H1 (cell line): ENCODE results near the gene PRSS50. TPM values are rescaled to one million over a fixed set of nuclear protein-coding genes. Genes with fewer than 3 reads are reported as not detected.
A peak's percentile ranks its signal among the peaks of the same experiment; 100 is the strongest.

ENCODE experiments used
- CTCF ChIA-PET: fragments of 300-600 bp; sonication (Branson Sonifier 250); formaldehyde crosslinking; loops from one replicate; lab custom pipeline; 2021; ENCODE audit not compliant: partially characterized antibody; lab: Charles Lee
- POLR2A ChIA-PET: fragments of 300-600 bp; sonication (Branson Sonifier 250); formaldehyde crosslinking; loops from one replicate; lab custom pipeline; 2021; ENCODE audit warnings: inconsistent platforms; ENCODE audit not compliant: partially characterized antibody; lab: Charles Lee
- DNase-seq, 2 experiments: peaks; one replicate each; pipeline versions ENCODE4 v3.0.0 to v3.0.0-alpha.2; 2010 to 2022; ENCODE audit warnings: low spot score in 2 of 2, low read depth in 1 of 2, mixed read lengths in 1 of 2
- FAIRE-seq: peaks from 2 replicates; lab custom pipeline; 2011; peaks lifted over from hg19 to GRCh38; lab: Jason Lieb, UNC
- H2AFZ ChIP-seq: 2 replicates; pipeline ENCODE4 v1.8.1; 2012; ENCODE audit warnings: low read length, inconsistent platforms
- H2AK5ac ChIP-seq: 2 replicates; pipeline ENCODE4 v1.6.1; 2013; ENCODE audit warnings: low read depth, low read length
- H2BK120ac ChIP-seq: replicated peaks from 2 replicates; pipeline ENCODE3; 2013; ENCODE audit warnings: low read depth, low read length, inconsistent platforms
- H2BK12ac ChIP-seq: 2 replicates; pipeline ENCODE4 v1.6.1; 2013; ENCODE audit warnings: low read depth, low read length
- H2BK15ac ChIP-seq: 2 replicates; pipeline ENCODE4 v1.6.1; 2013; ENCODE audit warnings: low read length
- H2BK20ac ChIP-seq: 2 replicates; pipeline ENCODE4 v1.6.1; 2013; ENCODE audit warnings: low read length
- H2BK5ac ChIP-seq: 2 replicates; pipeline ENCODE4 v1.6.1; 2013; ENCODE audit warnings: low read depth, low read length
- H3K14ac ChIP-seq: 2 replicates; pipeline ENCODE4 v1.6.1; 2013; ENCODE audit warnings: inconsistent platforms; ENCODE audit not compliant: insufficient read length
- H3K18ac ChIP-seq: 2 replicates; pipeline ENCODE4 v1.6.1; 2013; ENCODE audit warnings: low read length; ENCODE audit errors: extremely low read depth
- H3K23ac ChIP-seq: 2 replicates; pipeline ENCODE4 v1.6.1; 2013; ENCODE audit warnings: inconsistent platforms; ENCODE audit not compliant: insufficient read length
- H3K23me2 ChIP-seq: 2 replicates; pipeline ENCODE4 v1.6.1; 2013; ENCODE audit warnings: low read depth, low read length
- H3K27ac ChIP-seq: 2 replicates; pipeline ENCODE4 v1.6.1; 2011; ENCODE audit warnings: low read depth, low read length, inconsistent platforms
- H3K27me3 ChIP-seq, 4 experiments: replicated peaks in 1 of 4; 1 replicate in 1 of 4; 2 replicates in 3 of 4; pipeline versions ENCODE4 v1.6.1 to v1.8.1; 2011 to 2013; ENCODE audit warnings: low read length in 3 of 4, mild to moderate bottlenecking in 3 of 4, inconsistent platforms in 2 of 4, mixed read lengths in 2 of 4, moderate library complexity in 1 of 4; ENCODE audit not compliant: control insufficient read depth in 3 of 4, insufficient read depth in 3 of 4; ENCODE audit errors: extremely low read depth in 1 of 4
- H3K36me3 ChIP-seq, 4 experiments: 2 replicates each; pipeline versions ENCODE4 v1.6.1 to v1.8.1; 2011 to 2013; ENCODE audit warnings: mild to moderate bottlenecking in 4 of 4, low read length in 3 of 4, moderate library complexity in 2 of 4, control low read depth in 1 of 4, inconsistent platforms in 1 of 4; ENCODE audit not compliant: insufficient read depth in 4 of 4, control insufficient read depth in 2 of 4
- H3K4ac ChIP-seq: replicated peaks from 2 replicates; pipeline ENCODE3; 2013; ENCODE audit warnings: low read length, low read depth, mixed read lengths, inconsistent platforms; ENCODE audit not compliant: insufficient read length
- H3K4me1 ChIP-seq, 4 experiments: replicated peaks in 1 of 4; 1 replicate in 1 of 4; 2 replicates in 3 of 4; pipeline versions ENCODE4 v1.6.1 to v1.8.1; 2011 to 2013; ENCODE audit warnings: low read length in 3 of 4, inconsistent platforms in 2 of 4, mixed read lengths in 1 of 4; ENCODE audit not compliant: insufficient read depth in 4 of 4, control insufficient read depth in 3 of 4
- H3K4me2 ChIP-seq, 2 experiments: 2 replicates each; pipeline versions ENCODE4 v1.6.1 to v1.8.1; 2011 to 2013; ENCODE audit warnings: low read depth in 2 of 2, low read length in 2 of 2, control low read depth in 1 of 2, inconsistent platforms in 1 of 2, mild to moderate bottlenecking in 1 of 2; ENCODE audit not compliant: insufficient read depth in 1 of 2
- H3K4me3 ChIP-seq, 4 experiments: fragments of 200-600, 300-600 bp in 1 of 4; sonication (generic), shearing (Covaris generic), sonication (Bioruptor Twin) in 1 of 4; 2 replicates each; pipeline versions ENCODE4 v1.5.1 to v1.8.1; 2011 to 2016; ENCODE audit warnings: low read length in 4 of 4, low read depth in 3 of 4, control low read depth in 2 of 4, inconsistent platforms in 2 of 4, mild to moderate bottlenecking in 2 of 4, mixed read lengths in 1 of 4, moderate library complexity in 1 of 4; ENCODE audit not compliant: insufficient read depth in 2 of 4; ENCODE audit errors: extremely low read depth in 1 of 4
- H3K56ac ChIP-seq: replicated peaks from 2 replicates; pipeline ENCODE3; 2013; ENCODE audit warnings: low read depth, mild to moderate bottlenecking, mixed read lengths, low read length, inconsistent platforms; ENCODE audit not compliant: insufficient read length
- H3K79me1 ChIP-seq: 2 replicates; pipeline ENCODE4 v1.6.1; 2013; ENCODE audit warnings: low read depth, low read length, control low read depth
- H3K79me2 ChIP-seq, 2 experiments: 2 replicates each; pipeline versions ENCODE4 v1.6.1 to v1.8.1; 2012 to 2013; ENCODE audit warnings: low read length in 2 of 2, mild to moderate bottlenecking in 2 of 2, inconsistent platforms in 1 of 2; ENCODE audit not compliant: insufficient read depth in 2 of 2, control insufficient read depth in 1 of 2
- H3K9ac ChIP-seq, 4 experiments: replicated peaks in 1 of 4; 1 replicate in 1 of 4; 2 replicates in 3 of 4; pipeline versions ENCODE4 v1.6.1 to v1.8.1; 2011 to 2013; ENCODE audit warnings: low read depth in 3 of 4, low read length in 3 of 4, control low read depth in 2 of 4, mild to moderate bottlenecking in 2 of 4, moderate library complexity in 2 of 4, inconsistent platforms in 1 of 4; ENCODE audit errors: extremely low read depth in 1 of 4
- H3K9me3 ChIP-seq, 2 experiments: 2 replicates each; pipeline versions ENCODE4 v1.6.1 to v1.8.1; 2012 to 2013; ENCODE audit warnings: mild to moderate bottlenecking in 2 of 2, moderate library complexity in 2 of 2, control low read depth in 1 of 2, inconsistent platforms in 1 of 2, low read depth in 1 of 2, low read length in 1 of 2, mixed read lengths in 1 of 2; ENCODE audit not compliant: insufficient read depth in 2 of 2
- H4K20me1 ChIP-seq, 2 experiments: replicated peaks in 1 of 2; 2 replicates each; pipeline versions ENCODE3 to v1.8.1; 2011 to 2013; ENCODE audit warnings: inconsistent platforms in 2 of 2, low read length in 2 of 2, mild to moderate bottlenecking in 1 of 2; ENCODE audit not compliant: insufficient read depth in 2 of 2, control insufficient read depth in 1 of 2
- H4K5ac ChIP-seq: 2 replicates; pipeline ENCODE4 v1.6.1; 2013; ENCODE audit warnings: low read length, low read depth, mixed read lengths, inconsistent platforms; ENCODE audit not compliant: insufficient read length
- H4K8ac ChIP-seq: 2 replicates; pipeline ENCODE4 v1.8.0; 2013; ENCODE audit warnings: mild to moderate bottlenecking, moderate library complexity, low read length, inconsistent platforms; ENCODE audit not compliant: insufficient read depth; ENCODE audit errors: extremely low read depth
- H4K91ac ChIP-seq: replicated peaks from 2 replicates; pipeline ENCODE3; 2013; ENCODE audit warnings: low read length, mixed read lengths, inconsistent platforms; ENCODE audit not compliant: insufficient read length
- CHD1 ChIP-seq: IDR thresholded peaks from 2 replicates; pipeline ENCODE4 v1.6.1; 2012; ENCODE audit warnings: low read depth, low read length, improper control_type of control experiment
- EZH2 ChIP-seq: fragments of 200-600 bp; sonication (generic); IDR thresholded peaks from 2 replicates; pipeline ENCODE4 v1.7.1; 2012; ENCODE audit warnings: low read depth, mild to moderate bottlenecking, moderate library complexity, low read length, inconsistent platforms; ENCODE audit not compliant: severe bottlenecking
- GTF2F1 ChIP-seq: IDR thresholded peaks from 2 replicates; pipeline ENCODE4 v1.6.1; 2012; ENCODE audit warnings: low read depth, low read length, improper control_type of control experiment, borderline replicate concordance
- HDAC2 ChIP-seq, 2 experiments: fragments of 300-600 bp in 1 of 2; sonication (generic) in 1 of 2; IDR thresholded peaks; 2 replicates each; pipeline ENCODE4 v1.6.1; 2011 to 2012; ENCODE audit warnings: low read depth in 2 of 2, low read length in 2 of 2, mild to moderate bottlenecking in 2 of 2, moderate library complexity in 2 of 2, borderline replicate concordance in 1 of 2, inconsistent platforms in 1 of 2
- JUN ChIP-seq: IDR thresholded peaks from 2 replicates; pipeline ENCODE4 v1.6.1; 2011; ENCODE audit warnings: low read depth, mild to moderate bottlenecking, improper control_type of control experiment, low read length
- KDM4A ChIP-seq: IDR thresholded peaks from one replicate; pipeline ENCODE4 v1.7.1; 2012; ENCODE audit warnings: low read depth, mild to moderate bottlenecking, moderate library complexity, low read length, inconsistent platforms; ENCODE audit not compliant: severe bottlenecking
- PHF8 ChIP-seq: fragments of 200-600 bp; sonication (generic); conservative IDR thresholded peaks from 2 replicates; pipeline ENCODE4 v1.7.1; 2012; ENCODE audit warnings: low read depth, mild to moderate bottlenecking, inconsistent platforms, low read length, moderate library complexity
- POLR2AphosphoS5 ChIP-seq: IDR thresholded peaks from 2 replicates; pipeline ENCODE4 v1.6.1; 2011; ENCODE audit warnings: low read depth, low read length
- SIN3A ChIP-seq, 2 experiments: IDR thresholded peaks in 1 of 2; conservative IDR thresholded peaks in 1 of 2; 2 replicates each; pipeline ENCODE4 v1.6.1; 2011 to 2012; ENCODE audit warnings: low read length in 2 of 2, improper control_type of control experiment in 1 of 2, low read depth in 1 of 2, mild to moderate bottlenecking in 1 of 2
- SP1 ChIP-seq: IDR thresholded peaks from 2 replicates; pipeline ENCODE4 v1.6.1; 2011; ENCODE audit warnings: low read depth, low read length
- WGBS, 2 experiments: shearing (Covaris generic) in 1 of 2; methylation state at CpG; one replicate each; pipeline versions ENCODE4 v1.1.6 to v1.1.7; 2013 to 2015; ENCODE audit warnings: low lambda C conversion rate in 2 of 2, mixed read lengths in 2 of 2, inconsistent platforms in 1 of 2, low coverage in 1 of 2, missing lambda C conversion rate in 1 of 2; ENCODE audit not compliant: insufficient replicate concordance in 2 of 2, insufficient coverage in 1 of 2, insufficient read length in 1 of 2; ENCODE audit errors: extremely low coverage in 1 of 2, missing lambda C conversion rate in 1 of 2; 5-methylcytosine and 5-hydroxymethylcytosine counted together
- polyA plus RNA-seq, 7 experiments: library from polyadenylated mRNA; depleted of rRNA in 3 of 7; stranded (reverse) in 5 of 7; unstranded in 2 of 7; fragments of >200 nt in 5 of 7; fragments of 200-250 nt in 2 of 7; gene quantifications; 1 replicate in 5 of 7; 2 replicates in 1 of 7; 4 replicates in 1 of 7; pipeline versions ENCODE4 v1.2.1 to v1.2.3, GENCODE V29; 2011 to 2013; ENCODE audit warnings: missing spikeins in 2 of 7, mixed read lengths in 2 of 7
- total RNA-seq: library from RNA; stranded (reverse); fragmentation: NEBNext Ultra II Directional; extraction: Animal tissue kit (Norgen Biotek cat#: 25700); gene quantifications from 2 replicates; pipeline ENCODE4 v1.2.1, GENCODE V29; 2021

PRSS50 gene
- total and polyA plus RNA-seq, 2 of the 8 experiments (the other 6 are each of a cell fraction or from before 2014, with no cell fraction given) = 0.47 to 0.71 TPM

GRCh38 chr3:46693038-46693891 is 24.4 kb downstream of the PRSS50 start, which contains the start of gene ALS2CL:
TSS of gene ALS2CL (minus strand) at chr3:46693679. CDS start at chr3:46689440, 4,239 bp downstream.
- H3K23ac ChIP-seq = no peak within 1 kb of the TSS
- H2BK15ac ChIP-seq = peak within 1 kb of the TSS; percentile 46; the same call in 1 of the 2 replicates
- peaks cover 0 to 24% (median 19%) of the 10 kb centered on the region in 4 experiments; a peak in 6 of 7 replicates for H3K4me1 ChIP-seq
- peak within 1 kb of the TSS; percentile 86 to 94 for H3K4me2 ChIP-seq
- no peaks in the 10 kb centered on the region for H3K36me3 ChIP-seq
- H2BK12ac ChIP-seq = no peak within 1 kb of the TSS; the same call in 1 of the 2 replicates
- H2AFZ ChIP-seq = peak within 1 kb of the TSS; percentile 52; the same call in 1 of the 2 replicates
- H3K79me1 ChIP-seq = no peaks in the 10 kb centered on the region
- peak within 1 kb of the TSS; percentile 17 for H3K56ac ChIP-seq
- H3K9me3 ChIP-seq = no peaks in the 10 kb centered on the region
- H3K23me2 ChIP-seq = peaks cover 6% of the 10 kb centered on the region; the same call in 1 of the 2 replicates
- peak within 1 kb of the TSS; percentile 26 for H4K91ac ChIP-seq
- H3K79me2 ChIP-seq = no peaks in the 10 kb centered on the region
- H3K9ac ChIP-seq = peak within 1 kb of the TSS in 1 of 4 experiments; percentile 29; a peak in 1 of 7 replicates
- H3K14ac ChIP-seq = no peak within 1 kb of the TSS
- CTCF ChIA-PET = interaction anchor here (0.5 to 7.2 kb wide), 15 partner anchors 9 to 232 kb away, joined by 3 to 64 read pairs (median 4); no protein-coding TSS in a partner anchor
- no peak within 1 kb of the TSS for H2BK120ac ChIP-seq
- peak within 1 kb of the TSS; percentile 87 for H3K18ac ChIP-seq
- POLR2A ChIA-PET = interaction anchor here (0.6 to 1.6 kb wide), 6 partner anchors 9 to 345 kb away, joined by 3 to 6 read pairs (median 4); no protein-coding TSS in a partner anchor
- H3K27me3 ChIP-seq = peaks cover 2 to 31% (median 19%) of the 10 kb centered on the region in 4 experiments
- no peak within 1 kb of the TSS for H3K27ac ChIP-seq
- H2BK5ac ChIP-seq = peak within 1 kb of the TSS; percentile 35; the same call in 1 of the 2 replicates
- no peak within 1 kb of the TSS for H2AK5ac ChIP-seq
- H2BK20ac ChIP-seq = no peak within 1 kb of the TSS
- peak within 1 kb of the TSS; percentile 82 for H4K8ac ChIP-seq
- H4K20me1 ChIP-seq = peaks cover 0 to 8% of the 10 kb centered on the region in 2 experiments
- no peak within 1 kb of the TSS for H4K5ac ChIP-seq
- DNase-seq (peak in 1 of 2 experiments; percentile 84), FAIRE-seq (no peak)
- no peak within 1 kb of the TSS for H3K4ac ChIP-seq
- WGBS, 2 experiments = 6% methylated on average over 35 of the region's 71 CpGs; no CpG with 5 or more reads in 1 of the 2 experiments
- H3K4me3 ChIP-seq = peak within 1 kb of the TSS; percentile 48 to 62 (median 58)
- peak; percentile 52 for TF ChIP-seq EZH2
- no peak for TF ChIP-seq CHD1
- no peak for TF ChIP-seq PHF8
- TF ChIP-seq SIN3A (conservative IDR thresholded peaks at IDR 0.05 in 1 of 2, IDR thresholded peaks at IDR 0.05 in 1 of 2; ENCODE audit: low read depth in 1 of 2, low read length in 2 of 2) = no peak
- TF ChIP-seq HDAC2 (IDR thresholded peaks at IDR 0.05; ENCODE audit: borderline replicate concordance in 1 of 2, low read depth in 2 of 2, low read length in 2 of 2) = no peak
- TF ChIP-seq GTF2F1 = no peak
- TF ChIP-seq JUN = no peak
- TF ChIP-seq KDM4A = peak; percentile 86
- no peak for TF ChIP-seq SP1
- no peak for TF ChIP-seq POLR2AphosphoS5
